WTC11 (cell line): Measurements from ENCODE around the gene SLC16A7. TPM values are rescaled to one million over a fixed set of nuclear protein-coding genes. Genes with fewer than 3 reads are reported as not detected.
A peak's percentile ranks its signal among the peaks of the same experiment; 100 is the strongest.

Source experiments
- ATAC-seq: fragments of 200-7000 bp; cut with Tn5 transposase; 2 replicates; pipeline ENCODE4 v1.10.0; 2021; ENCODE audit warnings: mild to moderate bottlenecking, moderate library complexity
- CTCF ChIA-PET: fragments of 300-600 bp; sonication (Branson Sonifier 250); formaldehyde crosslinking; loops from one replicate; lab custom pipeline; 2021; ENCODE audit warnings: antibody characterized with exemption; lab: Charles Lee
- POLR2A ChIA-PET: fragments of 350-600 bp; sonication (Branson Sonifier 250); formaldehyde crosslinking; loops from one replicate; lab custom pipeline; 2021; ENCODE audit warnings: antibody characterized with exemption; lab: Charles Lee
- DNase-seq: peaks from one replicate; pipeline ENCODE4 v3.0.0; 2021; ENCODE audit warnings: low spot score
- H3K27ac Mint-ChIP-seq: 2 replicates; pipeline ENCODE4 v1.8.0; 2021; ENCODE audit warnings: mixed read lengths
- H3K27me3 Mint-ChIP-seq: 2 replicates; pipeline ENCODE4 v1.8.0; 2021; ENCODE audit warnings: low read depth, mild to moderate bottlenecking, moderate library complexity, mixed read lengths
- H3K36me3 Mint-ChIP-seq: 2 replicates; pipeline ENCODE4 v1.8.0; 2021; ENCODE audit warnings: mixed read lengths
- H3K4me1 Mint-ChIP-seq: 2 replicates; pipeline ENCODE4 v1.8.0; 2022; ENCODE audit warnings: mixed read lengths
- H3K4me3 Mint-ChIP-seq: 2 replicates; pipeline ENCODE4 v1.8.0; 2021; ENCODE audit warnings: mild to moderate bottlenecking, moderate library complexity, mixed read lengths
- H3K9me3 Mint-ChIP-seq: 2 replicates; pipeline ENCODE4 v1.8.0; 2021; ENCODE audit warnings: mixed read lengths
- ARID4B ChIP-seq: sonication (generic); formaldehyde crosslinking; IDR thresholded peaks from 2 replicates; pipeline ENCODE4 v1.8.0; 2023; ENCODE audit warnings: missing genetic modification reagents, mild to moderate bottlenecking, borderline replicate concordance
- ATF3 ChIP-seq: sonication (generic); formaldehyde crosslinking; conservative IDR thresholded peaks from 2 replicates; pipeline ENCODE4 v1.8.1; 2022; ENCODE audit warnings: mild to moderate bottlenecking, missing genetic modification reagents
- CBFB ChIP-seq: sonication (generic); formaldehyde crosslinking; IDR thresholded peaks from 2 replicates; pipeline ENCODE4 v1.8.1; 2022; ENCODE audit warnings: mild to moderate bottlenecking, low read depth, missing genetic modification reagents
- CREB1 ChIP-seq: sonication (generic); formaldehyde crosslinking; IDR thresholded peaks from 2 replicates; pipeline ENCODE4 v1.8.0; 2023; ENCODE audit warnings: mild to moderate bottlenecking, missing genetic modification reagents
- E2F5 ChIP-seq: sonication (generic); formaldehyde crosslinking; IDR thresholded peaks from 2 replicates; pipeline ENCODE4 v1.8.1; 2022; ENCODE audit warnings: mild to moderate bottlenecking, moderate library complexity, missing genetic modification reagents
- EMX1 ChIP-seq: fragments of 250-450 bp; sonication (Bioruptor Pico); IDR thresholded peaks from 2 replicates; pipeline ENCODE4 v1.8.0; 2021; ENCODE audit warnings: mild to moderate bottlenecking
- ESRRA ChIP-seq: sonication (generic); formaldehyde crosslinking; IDR thresholded peaks from 2 replicates; pipeline ENCODE4 v1.8.1; 2022; ENCODE audit warnings: mild to moderate bottlenecking, missing genetic modification reagents, borderline replicate concordance
- FOXK1 ChIP-seq: sonication (generic); formaldehyde crosslinking; IDR thresholded peaks from 2 replicates; pipeline ENCODE4 v1.8.0; 2022; ENCODE audit warnings: mild to moderate bottlenecking, moderate library complexity, missing genetic modification reagents
- FOXP1 ChIP-seq: sonication (generic); formaldehyde crosslinking; IDR thresholded peaks from 2 replicates; pipeline ENCODE4 v1.8.0; 2022; ENCODE audit warnings: missing genetic modification reagents, mild to moderate bottlenecking, moderate library complexity, borderline replicate concordance
- GABPB1 ChIP-seq: sonication (generic); formaldehyde crosslinking; IDR thresholded peaks from 2 replicates; pipeline ENCODE4 v1.8.1; 2023; ENCODE audit warnings: mild to moderate bottlenecking, missing genetic modification reagents
- HMGA2 ChIP-seq: fragments of 250-450 bp; sonication (Bioruptor Pico); IDR thresholded peaks from 2 replicates; pipeline ENCODE4 v1.4.0; 2021; ENCODE audit warnings: mild to moderate bottlenecking, moderate library complexity
- MLX ChIP-seq: sonication (generic); formaldehyde crosslinking; IDR thresholded peaks from 2 replicates; pipeline ENCODE4 v1.8.1; 2023; ENCODE audit warnings: mild to moderate bottlenecking, missing genetic modification reagents, moderate library complexity
- MXD4 ChIP-seq: fragments of 250-450 bp; sonication (Bioruptor Pico); IDR thresholded peaks from 2 replicates; pipeline ENCODE4 v1.8.0; 2021; ENCODE audit warnings: mild to moderate bottlenecking, moderate library complexity, borderline replicate concordance
- NR3C1 ChIP-seq: sonication (generic); formaldehyde crosslinking; conservative IDR thresholded peaks from 2 replicates; pipeline ENCODE4 v1.8.1; 2023; ENCODE audit warnings: low read depth, mild to moderate bottlenecking, missing genetic modification reagents
- PRDM15 ChIP-seq: sonication (generic); formaldehyde crosslinking; IDR thresholded peaks from 2 replicates; pipeline ENCODE4 v1.8.0; 2022; ENCODE audit warnings: missing genetic modification reagents
- TP53 ChIP-seq: sonication (generic); formaldehyde crosslinking; IDR thresholded peaks from 2 replicates; pipeline ENCODE4 v1.8.1; 2023; ENCODE audit warnings: mild to moderate bottlenecking, missing genetic modification reagents
- USF1 ChIP-seq: sonication (generic); formaldehyde crosslinking; IDR thresholded peaks from 2 replicates; pipeline ENCODE4 v1.8.0; 2022; ENCODE audit warnings: mild to moderate bottlenecking, missing genetic modification reagents
- USF2 ChIP-seq: sonication (generic); formaldehyde crosslinking; IDR thresholded peaks from 2 replicates; pipeline ENCODE4 v1.8.1; 2023; ENCODE audit warnings: mild to moderate bottlenecking, missing genetic modification reagents, moderate library complexity
- ZBTB21 ChIP-seq: sonication (generic); formaldehyde crosslinking; IDR thresholded peaks from 2 replicates; pipeline ENCODE4 v1.8.1; 2023; ENCODE audit warnings: mild to moderate bottlenecking, missing genetic modification reagents, borderline replicate concordance
- ZBTB43 ChIP-seq: sonication (generic); formaldehyde crosslinking; IDR thresholded peaks from 2 replicates; pipeline ENCODE4 v1.8.1; 2023; ENCODE audit warnings: mild to moderate bottlenecking, missing genetic modification reagents
- total RNA-seq: library from RNA; stranded (reverse); gene quantifications from 3 replicates; pipeline ENCODE4 v1.2.3, GENCODE V29; 2021

The SLC16A7 gene
- total RNA-seq, 1 experiment from 2014 or later: 3.4 TPM

- no peak for TF ChIP-seq ESRRA (CRISPR knock-in tag)
- TF ChIP-seq ARID4B (CRISPR knock-in tag): no peak
- TF ChIP-seq GABPB1: no peak
- no peak for TF ChIP-seq ZBTB43 (CRISPR knock-in tag)
- no peak for TF ChIP-seq HMGA2
- no peak for TF ChIP-seq E2F5 (CRISPR knock-in tag)
- TF ChIP-seq CREB1 (CRISPR knock-in tag): no peak
- TF ChIP-seq ATF3 (CRISPR knock-in tag): no peak
Measured at GRCh38 chr12:59780605-59781135, 184.8 kb downstream of the SLC16A7 start (continued).

- ATAC-seq (peak; percentile 38; the same call in 1 of the 2 replicates), DNase-seq (no peak)
- no peaks in the 10 kb centered on the region for H3K27me3 Mint-ChIP-seq
- 0 out of 2 replicates have a peak, but pooled peaks cover 6% of the 10 kb centered on the region for H3K4me1 Mint-ChIP-seq
- POLR2A ChIA-PET: no interaction called here
- 0 out of 2 replicates have a peak, but pooled peaks cover 4% of the 10 kb centered on the region for H3K9me3 Mint-ChIP-seq
- CTCF ChIA-PET: no interaction called here
- H3K36me3 Mint-ChIP-seq: no peaks in the 10 kb centered on the region
- H3K27ac Mint-ChIP-seq: no peak overlapping the region
- H3K4me3 Mint-ChIP-seq: no peak overlapping the region
- TF ChIP-seq USF2 (no peak), ZBTB21 (CRISPR knock-in tag) (no peak), TP53 (CRISPR knock-in tag) (no peak), ZBTB43 (CRISPR knock-in tag) (no peak), PRDM15 (CRISPR knock-in tag) (no peak), ESRRA (CRISPR knock-in tag) (no peak), USF1 (CRISPR knock-in tag) (no peak), NR3C1 (CRISPR knock-in tag) (no peak), FOXP1 (CRISPR knock-in tag) (no peak), MXD4 (CRISPR knock-in tag) (no peak), FOXK1 (no peak), E2F5 (CRISPR knock-in tag) (no peak), MLX (no peak), EMX1 (CRISPR knock-in tag) (no peak), CBFB (CRISPR knock-in tag) (no peak)
Measured at GRCh38 chr12:59787610-59788009, 191.8 kb downstream of the SLC16A7 start.
